ENCODE data around the gene HPCA. TPM values are rescaled to one million over a fixed set of nuclear protein-coding genes. Genes with fewer than 3 reads are reported as not detected.
A peak's percentile ranks its signal among the peaks of the same experiment; 100 is the strongest.

Gene HPCA
- total and polyA plus RNA-seq, 2 donors: 0.24 to 0.34 TPM

GRCh38 chr1:32892368-32893197 lies 6.3 kb downstream of the HPCA start:
- Histone ChIP-seq H3K27ac (ENCODE audit: low read depth in 1 of 2, low read length in 1 of 2) (no peak overlapping the region), H3K4me1 (ENCODE audit: control insufficient read depth in 2 of 2, insufficient read depth in 2 of 2, low read length in 2 of 2) (peaks cover 0 to 3% of the 10 kb centered on the region in 2 donors), H3K36me3 (ENCODE audit: control insufficient read depth in 2 of 2, insufficient read depth in 2 of 2, low read length in 1 of 2) (no peaks in the 10 kb centered on the region), H3K27me3 (ENCODE audit: control insufficient read depth in 2 of 2, insufficient read depth in 1 of 2, low read length in 1 of 2) (peaks cover 42 to 95% of the 10 kb centered on the region in 2 donors), H3K4me3 (ENCODE audit: low read length in 2 of 2) (peak overlapping the region in 1 of 2 donors; percentile 33), H3K9me3 (ENCODE audit: control insufficient read depth in 2 of 2, insufficient read depth in 1 of 2, low read length in 1 of 2) (peaks cover 4 to 5% of the 10 kb centered on the region in 2 donors)
- WGBS: 24% methylated on average over 49 of the region's 49 CpGs
- peak in 1 of 9 donors; percentile 24 for DNase-seq (ENCODE audit: low read depth in 6 of 9, low spot score in 9 of 9)

GRCh38 chr1:32893198-32894018 lies 7.1 kb downstream of the HPCA start:
- H3K4me1 ChIP-seq (ENCODE audit: control insufficient read depth in 2 of 2, insufficient read depth in 2 of 2, low read length in 2 of 2): peaks cover 0 to 3% of the 10 kb centered on the region in 2 donors
- WGBS: 4% methylated on average over 58 of the region's 58 CpGs
- no peaks in the 10 kb centered on the region for H3K36me3 ChIP-seq (ENCODE audit: control insufficient read depth in 2 of 2, insufficient read depth in 2 of 2, low read length in 1 of 2)
- peaks cover 4 to 5% of the 10 kb centered on the region in 2 donors for H3K9me3 ChIP-seq (ENCODE audit: control insufficient read depth in 2 of 2, insufficient read depth in 1 of 2, low read length in 1 of 2)
- peaks cover 42 to 95% of the 10 kb centered on the region in 2 donors for H3K27me3 ChIP-seq (ENCODE audit: control insufficient read depth in 2 of 2, insufficient read depth in 1 of 2, low read length in 1 of 2)
- DNase-seq (ENCODE audit: low read depth in 6 of 9, low spot score in 9 of 9): no peak
- H3K27ac ChIP-seq (ENCODE audit: low read depth in 1 of 2, low read length in 1 of 2): no peak overlapping the region
- peak overlapping the region; percentile 10 to 33 for H3K4me3 ChIP-seq (ENCODE audit: low read length in 2 of 2)

GRCh38 chr1:32894019-32894600 lies 7.8 kb downstream of the HPCA start:
- H3K4me3 ChIP-seq (ENCODE audit: low read length in 2 of 2): no peak overlapping the region
- no peak for DNase-seq (ENCODE audit: low read depth in 6 of 9, low spot score in 9 of 9)
- peaks cover 0 to 3% of the 10 kb centered on the region in 2 donors for H3K4me1 ChIP-seq (ENCODE audit: control insufficient read depth in 2 of 2, insufficient read depth in 2 of 2, low read length in 2 of 2)
- H3K9me3 ChIP-seq (ENCODE audit: control insufficient read depth in 2 of 2, insufficient read depth in 1 of 2, low read length in 1 of 2): peaks cover 4 to 5% of the 10 kb centered on the region in 2 donors
- H3K27ac ChIP-seq (ENCODE audit: low read depth in 1 of 2, low read length in 1 of 2): no peak overlapping the region
- peaks cover 39 to 95% of the 10 kb centered on the region in 2 donors for H3K27me3 ChIP-seq (ENCODE audit: control insufficient read depth in 2 of 2, insufficient read depth in 1 of 2, low read length in 1 of 2)
- no peaks in the 10 kb centered on the region for H3K36me3 ChIP-seq (ENCODE audit: control insufficient read depth in 2 of 2, insufficient read depth in 2 of 2, low read length in 1 of 2)
- WGBS: 80% methylated on average over 8 of the region's 8 CpGs

GRCh38 chr1:32894681-32895080 lies 8.4 kb downstream of the HPCA start:
- 95% methylated on average over 6 of the region's 6 CpGs for WGBS
- Histone ChIP-seq H3K27ac (ENCODE audit: low read depth in 1 of 2, low read length in 1 of 2) (no peak overlapping the region), H3K27me3 (ENCODE audit: control insufficient read depth in 2 of 2, insufficient read depth in 1 of 2, low read length in 1 of 2) (peaks cover 41 to 98% of the 10 kb centered on the region in 2 donors), H3K36me3 (ENCODE audit: control insufficient read depth in 2 of 2, insufficient read depth in 2 of 2, low read length in 1 of 2) (no peaks in the 10 kb centered on the region), H3K4me1 (ENCODE audit: control insufficient read depth in 2 of 2, insufficient read depth in 2 of 2, low read length in 2 of 2) (peaks cover 0 to 3% of the 10 kb centered on the region in 2 donors), H3K4me3 (ENCODE audit: low read length in 2 of 2) (no peak overlapping the region), H3K9me3 (ENCODE audit: control insufficient read depth in 2 of 2, insufficient read depth in 1 of 2, low read length in 1 of 2) (peaks cover 4 to 5% of the 10 kb centered on the region in 2 donors)
- DNase-seq (ENCODE audit: low read depth in 6 of 9, low spot score in 9 of 9): no peak

- Histone ChIP-seq H3K36me3 (ENCODE audit: control insufficient read depth in 2 of 2, insufficient read depth in 2 of 2, low read length in 1 of 2) (no peaks in the 10 kb centered on the region), H3K27me3 (ENCODE audit: control insufficient read depth in 2 of 2, insufficient read depth in 1 of 2, low read length in 1 of 2) (peaks cover 44 to 99% of the 10 kb centered on the region in 2 donors), H3K9me3 (ENCODE audit: control insufficient read depth in 2 of 2, insufficient read depth in 1 of 2, low read length in 1 of 2) (peaks cover 4 to 5% of the 10 kb centered on the region in 2 donors), H3K4me1 (ENCODE audit: control insufficient read depth in 2 of 2, insufficient read depth in 2 of 2, low read length in 2 of 2) (peaks cover 0 to 3% of the 10 kb centered on the region in 2 donors), H3K4me3 (ENCODE audit: low read length in 2 of 2) (no peak overlapping the region), H3K27ac (ENCODE audit: low read depth in 1 of 2, low read length in 1 of 2) (no peak overlapping the region)
- WGBS: 95% methylated on average over 26 of the region's 26 CpGs
- DNase-seq (ENCODE audit: low read depth in 6 of 9, low spot score in 9 of 9): no peak
These were observed 9.3 kb downstream of the HPCA start for GRCh38 chr1:32895325-32896215.

- H3K4me3 ChIP-seq (ENCODE audit: low read length in 2 of 2): no peak overlapping the region
- peaks cover 4 to 5% of the 10 kb centered on the region in 2 donors for H3K9me3 ChIP-seq (ENCODE audit: control insufficient read depth in 2 of 2, insufficient read depth in 1 of 2, low read length in 1 of 2)
- H3K4me1 ChIP-seq (ENCODE audit: control insufficient read depth in 2 of 2, insufficient read depth in 2 of 2, low read length in 2 of 2): peaks cover 2 to 3% of the 10 kb centered on the region in 2 donors
- WGBS: 90% methylated on average over 5 of the region's 5 CpGs
- no peak for DNase-seq (ENCODE audit: low read depth in 6 of 9, low spot score in 9 of 9)
- H3K27ac ChIP-seq (ENCODE audit: low read depth in 1 of 2, low read length in 1 of 2): no peak overlapping the region
- H3K27me3 ChIP-seq (ENCODE audit: control insufficient read depth in 2 of 2, insufficient read depth in 1 of 2, low read length in 1 of 2): peaks cover 51 to 97% of the 10 kb centered on the region in 2 donors
- no peaks in the 10 kb centered on the region for H3K36me3 ChIP-seq (ENCODE audit: control insufficient read depth in 2 of 2, insufficient read depth in 2 of 2, low read length in 1 of 2)
These were observed 10.2 kb downstream of the HPCA start for GRCh38 chr1:32896451-32896850.

GRCh38 chr1:32897082-32898049 lies 11.1 kb downstream of the HPCA start:
- H3K4me3 ChIP-seq (ENCODE audit: low read length in 2 of 2): no peak overlapping the region
- 91% methylated on average over 11 of the region's 11 CpGs for WGBS
- no peak overlapping the region for H3K27ac ChIP-seq (ENCODE audit: low read depth in 1 of 2, low read length in 1 of 2)
- peaks cover 3 to 4% of the 10 kb centered on the region in 2 donors for H3K4me1 ChIP-seq (ENCODE audit: control insufficient read depth in 2 of 2, insufficient read depth in 2 of 2, low read length in 2 of 2)
- no peak for DNase-seq (ENCODE audit: low read depth in 6 of 9, low spot score in 9 of 9)
- peaks cover 50 to 97% of the 10 kb centered on the region in 2 donors for H3K27me3 ChIP-seq (ENCODE audit: control insufficient read depth in 2 of 2, insufficient read depth in 1 of 2, low read length in 1 of 2)
- peaks cover 2 to 5% of the 10 kb centered on the region in 2 donors for H3K9me3 ChIP-seq (ENCODE audit: control insufficient read depth in 2 of 2, insufficient read depth in 1 of 2, low read length in 1 of 2)
- H3K36me3 ChIP-seq (ENCODE audit: control insufficient read depth in 2 of 2, insufficient read depth in 2 of 2, low read length in 1 of 2): no peaks in the 10 kb centered on the region
